ENCODE measurements around the gene SH3RF3. TPM values are rescaled to one million over a fixed set of nuclear protein-coding genes. Genes with fewer than 3 reads are reported as not detected.

SH3RF3 gene
- total RNA-seq, 4 donors from 2014 or later = 2.4 to 5.5 (median 2.9) TPM

DNA sequence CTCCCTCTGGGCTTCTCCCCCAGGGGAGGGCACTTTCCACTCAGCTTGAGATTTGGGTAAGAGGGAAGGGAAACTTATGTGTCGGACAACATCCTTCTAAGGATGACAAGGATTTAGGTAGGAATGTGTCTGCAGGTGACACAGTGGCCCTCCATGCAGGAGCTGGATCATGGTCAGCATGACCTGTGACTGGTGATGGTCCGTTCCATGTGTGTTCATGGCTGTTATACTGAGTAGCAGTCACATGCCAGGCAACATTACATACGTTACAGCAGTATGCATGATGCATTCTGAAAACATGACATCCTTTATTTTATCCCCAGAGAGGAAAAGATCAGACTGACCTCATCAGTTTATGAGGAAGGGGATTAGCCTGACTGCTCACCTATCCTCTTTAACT is 292.6 kb downstream of the SH3RF3 start:
- no peaks in the 10 kb centered on the region for H3K27me3 ChIP-seq
- no peaks in the 10 kb centered on the region for H3K36me3 ChIP-seq
- 76 to 100% methylated on average over 1 to 3 of the region's 3 CpGs for WGBS, 2 donors
- intact Hi-C loops (cut with DNase I) = no loop called here
- DNase-seq = no peak
- H3K27ac ChIP-seq = no peak overlapping the region
- H3K4me1 ChIP-seq = peaks cover 0 to 14% (median 0%) of the 10 kb centered on the region in 3 donors
- H3K4me3 ChIP-seq = no peak overlapping the region
- no peak for TF ChIP-seq POLR2A (IDR thresholded peaks at IDR 0.05)
- TF ChIP-seq, protein P1, sequence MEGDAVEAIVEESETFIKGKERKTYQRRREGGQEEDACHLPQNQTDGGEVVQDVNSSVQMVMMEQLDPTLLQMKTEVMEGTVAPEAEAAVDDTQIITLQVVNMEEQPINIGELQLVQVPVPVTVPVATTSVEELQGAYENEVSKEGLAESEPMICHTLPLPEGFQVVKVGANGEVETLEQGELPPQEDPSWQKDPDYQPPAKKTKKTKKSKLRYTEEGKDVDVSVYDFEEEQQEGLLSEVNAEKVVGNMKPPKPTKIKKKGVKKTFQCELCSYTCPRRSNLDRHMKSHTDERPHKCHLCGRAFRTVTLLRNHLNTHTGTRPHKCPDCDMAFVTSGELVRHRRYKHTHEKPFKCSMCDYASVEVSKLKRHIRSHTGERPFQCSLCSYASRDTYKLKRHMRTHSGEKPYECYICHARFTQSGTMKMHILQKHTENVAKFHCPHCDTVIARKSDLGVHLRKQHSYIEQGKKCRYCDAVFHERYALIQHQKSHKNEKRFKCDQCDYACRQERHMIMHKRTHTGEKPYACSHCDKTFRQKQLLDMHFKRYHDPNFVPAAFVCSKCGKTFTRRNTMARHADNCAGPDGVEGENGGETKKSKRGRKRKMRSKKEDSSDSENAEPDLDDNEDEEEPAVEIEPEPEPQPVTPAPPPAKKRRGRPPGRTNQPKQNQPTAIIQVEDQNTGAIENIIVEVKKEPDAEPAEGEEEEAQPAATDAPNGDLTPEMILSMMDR (IDR thresholded peaks at IDR 0.05) = no peak
- H3K9me3 ChIP-seq = no peaks in the 10 kb centered on the region

DNA sequence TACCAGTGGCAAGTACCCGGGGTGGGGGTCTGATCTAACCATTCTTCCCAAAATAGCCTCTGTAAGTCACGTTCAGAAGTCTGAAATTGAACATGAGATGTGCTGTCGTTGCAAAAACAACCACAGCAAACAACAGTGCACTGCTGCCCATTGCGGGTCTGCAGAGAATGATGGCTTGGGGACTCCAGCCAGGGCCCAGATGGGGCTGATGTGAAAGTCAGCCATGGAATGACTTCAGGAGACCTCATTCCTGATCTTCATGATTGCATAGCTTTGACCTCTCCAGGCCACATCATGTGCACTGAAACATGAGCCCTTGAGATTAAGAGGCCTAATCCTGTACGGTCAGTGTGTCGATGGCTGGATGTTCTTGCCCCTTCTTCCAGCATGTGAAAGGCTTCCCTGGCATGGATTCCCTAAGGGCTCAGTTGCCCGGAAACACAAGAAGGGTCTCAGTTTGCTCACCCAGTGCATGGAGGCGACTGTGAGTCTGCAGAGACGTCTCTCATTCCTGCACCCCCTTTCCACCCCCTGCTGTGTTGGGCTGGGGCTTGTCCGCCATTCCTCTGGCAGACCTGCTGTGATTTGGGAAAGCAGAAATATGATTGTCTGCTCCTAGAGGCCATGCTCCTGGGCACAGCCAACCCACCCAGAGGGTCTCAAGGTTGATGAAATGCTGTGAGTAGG is 293.2 kb downstream of the SH3RF3 start:
- intact Hi-C loops (cut with DNase I) = no loop called here
- H3K27me3 ChIP-seq = no peaks in the 10 kb centered on the region
- no peak for TF ChIP-seq POLR2A (IDR thresholded peaks at IDR 0.05)
- TF ChIP-seq, protein P1 (IDR thresholded peaks at IDR 0.05) = no peak
- no peaks in the 10 kb centered on the region for H3K36me3 ChIP-seq
- H3K27ac ChIP-seq = no peak overlapping the region
- no peaks in the 10 kb centered on the region for H3K9me3 ChIP-seq
- no peak overlapping the region for H3K4me3 ChIP-seq
- WGBS, 2 donors = 81 to 92% methylated on average over 7 of the region's 10 CpGs
- peaks cover 0 to 14% (median 0%) of the 10 kb centered on the region in 3 donors for H3K4me1 ChIP-seq
- no peak for DNase-seq

DNA sequence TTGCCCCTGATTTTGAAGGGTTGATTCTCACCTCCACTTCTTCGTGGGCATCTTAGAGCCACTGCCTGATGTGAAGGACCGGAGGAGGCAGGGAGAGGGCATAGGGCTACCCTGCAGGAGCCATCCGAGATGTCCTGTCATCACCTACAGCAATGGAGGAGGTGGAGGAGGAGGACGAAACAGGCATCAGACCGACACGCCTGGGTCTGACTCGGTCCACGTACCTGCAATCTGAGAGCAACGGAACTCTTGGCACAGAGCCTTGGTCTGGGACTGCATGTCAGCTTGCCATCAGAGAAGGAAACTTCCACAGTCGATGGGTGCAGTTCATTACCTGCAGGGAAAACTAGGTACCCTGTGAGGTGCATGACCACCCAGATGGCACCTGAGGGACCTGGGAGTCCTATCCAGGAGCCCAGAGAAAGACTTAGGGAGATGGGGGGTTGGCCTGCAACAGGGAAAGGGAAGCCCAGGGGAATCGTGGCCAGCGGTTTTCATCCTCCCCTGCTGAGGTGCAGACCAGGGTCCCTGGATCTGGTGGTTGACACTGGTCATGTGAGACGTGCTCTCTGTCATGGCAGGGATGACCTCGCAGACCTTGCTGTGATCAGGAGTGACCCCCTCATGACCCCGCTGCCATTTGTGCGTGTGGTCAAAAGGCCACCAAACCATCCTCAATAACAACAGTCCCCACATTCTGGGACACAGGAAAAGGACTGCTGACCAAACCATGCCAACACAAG is 293.9 kb downstream of the SH3RF3 start:
- DNase-seq = no peak
- 80% methylated on average over 9 of the region's 16 CpGs; no CpG with 5 or more reads in 1 of the 2 donors for WGBS, 2 donors
- Histone ChIP-seq H3K9me3 (no peaks in the 10 kb centered on the region), H3K27ac (no peak overlapping the region), H3K4me3 (no peak overlapping the region), H3K27me3 (no peaks in the 10 kb centered on the region), H3K4me1 (peaks cover 0 to 14% (median 0%) of the 10 kb centered on the region in 3 donors), H3K36me3 (no peaks in the 10 kb centered on the region)
- no peak for TF ChIP-seq POLR2A (IDR thresholded peaks at IDR 0.05)
- TF ChIP-seq, protein P1 (IDR thresholded peaks at IDR 0.05) = no peak
- intact Hi-C loops (cut with DNase I) = no loop called here

DNA sequence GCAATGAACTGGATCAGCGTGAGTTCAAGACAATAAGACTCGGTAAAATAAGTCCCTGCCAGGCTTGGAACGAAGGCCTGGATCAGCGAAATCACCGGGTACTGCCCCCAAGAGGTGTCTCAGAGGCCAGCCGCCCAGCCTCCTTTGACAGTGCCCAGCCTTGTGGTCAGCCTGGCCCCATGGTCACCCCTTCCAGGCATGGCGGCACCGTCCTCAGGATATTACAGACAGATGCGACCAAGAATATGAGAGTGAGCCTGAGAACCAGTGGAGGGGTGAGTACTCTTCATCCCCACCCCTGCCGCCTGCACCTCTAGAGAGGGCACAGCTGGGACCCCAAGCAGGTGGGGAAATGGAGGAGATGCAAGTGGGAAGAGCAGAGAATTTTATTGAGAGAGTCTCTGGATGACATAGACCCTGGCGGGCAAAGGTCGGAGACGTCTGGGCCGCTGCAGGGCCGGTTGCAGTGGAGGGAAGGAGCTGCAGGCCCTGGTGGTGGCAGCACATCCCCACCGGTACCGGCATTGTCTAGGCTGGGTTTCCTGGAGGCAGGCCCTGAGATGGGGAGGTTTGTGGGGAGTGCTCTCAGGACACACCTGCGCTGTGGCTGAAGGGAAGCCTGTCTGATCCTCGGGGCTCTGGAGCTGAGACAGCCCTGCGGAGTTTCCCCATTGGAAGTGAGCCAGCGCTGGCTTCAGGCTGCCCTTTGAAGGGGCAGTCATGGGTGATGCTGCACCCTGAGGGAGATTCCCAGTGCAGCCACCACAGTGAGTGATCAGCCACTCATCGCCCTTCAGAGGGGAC is 294.8 kb downstream of the SH3RF3 start:
- 84 to 87% methylated on average over 13 to 17 of the region's 22 CpGs for WGBS, 2 donors
- no peak for DNase-seq
- TF ChIP-seq POLR2A (IDR thresholded peaks at IDR 0.05) = no peak
- TF ChIP-seq, protein P1 (IDR thresholded peaks at IDR 0.05) = no peak
- peaks cover 0 to 17% (median 0%) of the 10 kb centered on the region in 3 donors for H3K4me1 ChIP-seq
- no peaks in the 10 kb centered on the region for H3K36me3 ChIP-seq
- intact Hi-C loops (cut with DNase I) = no loop called here
- H3K9me3 ChIP-seq = no peaks in the 10 kb centered on the region
- H3K27me3 ChIP-seq = no peaks in the 10 kb centered on the region
- H3K27ac ChIP-seq = no peak overlapping the region
- H3K4me3 ChIP-seq = no peak overlapping the region
